ENCODE results near the gene OXT. TPM values are rescaled to one million over a fixed set of nuclear protein-coding genes. Genes with fewer than 3 reads are reported as not detected.
A peak's percentile ranks its signal among the peaks of the same experiment; 100 is the strongest.

OXT gene
- total and polyA plus RNA-seq, 2 of the 13 experiments (the other 11 are each of a cell fraction or from before 2014, with no cell fraction given): not detected

DNA sequence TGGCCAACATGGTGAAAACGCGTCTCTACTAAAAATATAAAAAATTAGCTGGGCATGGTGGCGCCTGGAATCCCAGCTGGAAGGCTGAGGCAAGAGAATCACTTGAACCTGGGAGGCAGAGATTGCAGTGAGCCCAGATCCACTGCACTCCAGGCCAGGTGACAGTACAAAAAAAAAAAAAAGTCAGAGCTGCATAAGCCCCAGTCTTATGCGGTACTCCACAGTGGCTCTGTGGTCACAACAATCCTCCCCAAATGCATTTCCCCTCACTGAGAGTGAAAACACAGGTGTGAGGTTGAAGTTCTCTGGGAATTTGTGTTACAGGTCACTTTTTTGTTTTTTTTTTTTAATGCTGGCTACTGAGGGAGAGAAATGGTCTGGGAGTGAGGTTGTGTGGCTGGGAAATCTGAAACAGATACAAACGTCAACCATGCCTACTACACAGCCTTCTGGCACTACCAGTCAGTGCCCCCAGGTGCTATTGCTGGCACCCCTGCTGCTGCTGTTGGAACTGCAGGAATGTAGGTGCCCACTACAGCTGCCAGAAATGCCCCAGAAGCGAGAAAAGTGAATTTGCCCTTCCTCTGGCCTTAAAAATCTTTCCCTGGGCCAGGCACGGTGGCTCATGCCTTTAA, 19.9 kb upstream of the OXT start:
- Histone ChIP-seq H3K4me1 (ENCODE audit: insufficient read depth, low read length) (peaks cover 42% of the 10 kb centered on the region), H3K79me2 (ENCODE audit: insufficient read depth, low read length) (peaks cover 14% of the 10 kb centered on the region), H3K4me3 (replicated peaks in 1 of 3; ENCODE audit: insufficient read depth in 1 of 3, low read depth in 2 of 3, low read length in 3 of 3) (no peak overlapping the region), H3K9me3 (ENCODE audit: low read length) (no peaks in the 10 kb centered on the region), H3K4me2 (ENCODE audit: low read depth, low read length) (no peak overlapping the region), H2AFZ (ENCODE audit: low read length) (no peak overlapping the region), H3K9ac (ENCODE audit: insufficient read depth, low read depth, low read length) (no peak overlapping the region), H3K27me3 (ENCODE audit: control insufficient read depth in 1 of 2, insufficient read depth in 2 of 2, low read length in 2 of 2) (no peaks in the 10 kb centered on the region; a peak in 1 of 5 replicates), H3K27ac (ENCODE audit: extremely low read length, insufficient read depth, low read length) (peak overlapping the region; percentile 2), H3K36me3 (replicated peaks in 1 of 2; ENCODE audit: control insufficient read depth in 1 of 2, insufficient read depth in 2 of 2, low read length in 2 of 2) (peaks cover 18 to 29% of the 10 kb centered on the region in 2 experiments), H4K20me1 (ENCODE audit: insufficient read depth, low read length) (no peaks in the 10 kb centered on the region)
- POLR2A ChIA-PET: interaction anchor here (1.8 kb wide), 1 partner anchor 32 kb away, joined by 5 read pairs; no protein-coding TSS in a partner anchor
- CTCF ChIA-PET (ENCODE audit: low intra/inter-chr PET ratio, low total read pairs): interaction anchor here (4.7 kb wide), 1 partner anchor 25 kb away, joined by 61 read pairs; no protein-coding TSS in a partner anchor
- FAIRE-seq: no peak
- no TSS peak for BruUV-seq (replicated peaks)
- intact Hi-C loops (cut with micrococcal nuclease; ENCODE audit: unreplicated experiment): loop anchor here (5.0 kb wide), 1 partner anchor 121 kb away; the partner anchor contains the start of gene LZTS3
- in situ Hi-C loops (cut with HindIII; ENCODE audit: extremely low pct_ligation_motif_present, low pct_unique_long_range_greater_than_20kb): loop anchor here (10.0 kb wide), 1 partner anchor 63 kb away; no protein-coding TSS in a partner anchor
- DNase-seq (ENCODE audit: low spot score): no peak
- ATAC-seq: peak; percentile 62
- WGBS (ENCODE audit: low lambda C conversion rate): 69% methylated on average over 7 of the region's 7 CpGs
- no peak for TF ChIP-seq AKAP8 (CRISPR knock-in tag; IDR thresholded peaks at IDR 0.05)
- TF ChIP-seq, protein P1, sequence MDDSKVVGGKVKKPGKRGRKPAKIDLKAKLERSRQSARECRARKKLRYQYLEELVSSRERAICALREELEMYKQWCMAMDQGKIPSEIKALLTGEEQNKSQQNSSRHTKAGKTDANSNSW (CRISPR knock-in tag; IDR thresholded peaks at IDR 0.05; ENCODE audit: borderline replicate concordance): no peak
- TF ChIP-seq PAX8 (CRISPR knock-in tag; IDR thresholded peaks at IDR 0.05; ENCODE audit: borderline replicate concordance): no peak
- TF ChIP-seq, protein P2, sequence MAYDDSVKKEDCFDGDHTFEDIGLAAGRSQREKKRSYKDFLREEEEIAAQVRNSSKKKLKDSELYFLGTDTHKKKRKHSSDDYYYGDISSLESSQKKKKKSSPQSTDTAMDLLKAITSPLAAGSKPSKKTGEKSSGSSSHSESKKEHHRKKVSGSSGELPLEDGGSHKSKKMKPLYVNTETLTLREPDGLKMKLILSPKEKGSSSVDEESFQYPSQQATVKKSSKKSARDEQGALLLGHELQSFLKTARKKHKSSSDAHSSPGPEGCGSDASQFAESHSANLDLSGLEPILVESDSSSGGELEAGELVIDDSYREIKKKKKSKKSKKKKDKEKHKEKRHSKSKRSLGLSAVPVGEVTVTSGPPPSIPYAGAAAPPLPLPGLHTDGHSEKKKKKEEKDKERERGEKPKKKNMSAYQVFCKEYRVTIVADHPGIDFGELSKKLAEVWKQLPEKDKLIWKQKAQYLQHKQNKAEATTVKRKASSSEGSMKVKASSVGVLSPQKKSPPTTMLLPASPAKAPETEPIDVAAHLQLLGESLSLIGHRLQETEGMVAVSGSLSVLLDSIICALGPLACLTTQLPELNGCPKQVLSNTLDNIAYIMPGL (CRISPR knock-in tag; IDR thresholded peaks at IDR 0.05; ENCODE audit: borderline replicate concordance in 1 of 2, low read depth in 1 of 2): 0 out of 4 replicates have a peak, but pooled peaks of 1 of the 2 experiments have one; percentile 20
- TF ChIP-seq ZNF292 (CRISPR knock-in tag; IDR thresholded peaks at IDR 0.05; ENCODE audit: borderline replicate concordance, low read depth): 0 out of 2 replicates have a peak, but pooled peaks have one; percentile 44
- 0 out of 2 replicates have a peak, but pooled peaks have one; percentile 33 for TF ChIP-seq ZNF274 (CRISPR knock-in tag; IDR thresholded peaks at IDR 0.05)
- TF ChIP-seq, protein P3, sequence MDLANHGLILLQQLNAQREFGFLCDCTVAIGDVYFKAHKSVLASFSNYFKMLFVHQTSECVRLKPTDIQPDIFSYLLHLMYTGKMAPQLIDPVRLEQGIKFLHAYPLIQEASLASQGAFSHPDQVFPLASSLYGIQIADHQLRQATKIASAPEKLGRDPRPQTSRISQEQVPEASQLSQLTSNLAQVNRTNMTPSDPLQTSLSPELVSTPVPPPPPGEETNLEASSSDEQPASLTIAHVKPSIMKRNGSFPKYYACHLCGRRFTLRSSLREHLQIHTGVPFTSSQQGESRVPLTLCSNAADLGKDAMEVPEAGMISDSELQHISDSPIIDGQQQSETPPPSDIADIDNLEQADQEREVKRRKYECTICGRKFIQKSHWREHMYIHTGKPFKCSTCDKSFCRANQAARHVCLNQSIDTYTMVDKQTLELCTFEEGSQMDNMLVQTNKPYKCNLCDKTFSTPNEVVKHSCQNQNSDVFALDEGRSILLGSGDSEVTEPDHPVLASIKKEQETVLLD (CRISPR knock-in tag; IDR thresholded peaks at IDR 0.05; ENCODE audit: low read depth): no peak
- TF ChIP-seq ZNF362 (CRISPR knock-in tag; IDR thresholded peaks at IDR 0.05; ENCODE audit: borderline replicate concordance): peak; percentile 73
- no peak; the same call in 1 of the 2 replicates for TF ChIP-seq KDM5B (CRISPR knock-in tag; IDR thresholded peaks at IDR 0.05; ENCODE audit: borderline replicate concordance)
- peak; percentile 39; the same call in 1 of the 2 replicates for TF ChIP-seq NR2F6 (IDR thresholded peaks at IDR 0.05)
- no peak for TF ChIP-seq NR2F6 (CRISPR knock-in tag; IDR thresholded peaks at IDR 0.05)
- TF ChIP-seq IRF2 (CRISPR knock-in tag; IDR thresholded peaks at IDR 0.05): no peak
- TF ChIP-seq PRMT3 (CRISPR knock-in tag; IDR thresholded peaks at IDR 0.05; ENCODE audit: borderline replicate concordance, low read depth): no peak
- no peak for TF ChIP-seq ZMYM3 (CRISPR knock-in tag; IDR thresholded peaks at IDR 0.05)
- TF ChIP-seq KDM2A (CRISPR knock-in tag; IDR thresholded peaks at IDR 0.05; ENCODE audit: borderline replicate concordance, low read depth): 0 out of 2 replicates have a peak, but pooled peaks have one; percentile 13
- TF ChIP-seq, protein P4, sequence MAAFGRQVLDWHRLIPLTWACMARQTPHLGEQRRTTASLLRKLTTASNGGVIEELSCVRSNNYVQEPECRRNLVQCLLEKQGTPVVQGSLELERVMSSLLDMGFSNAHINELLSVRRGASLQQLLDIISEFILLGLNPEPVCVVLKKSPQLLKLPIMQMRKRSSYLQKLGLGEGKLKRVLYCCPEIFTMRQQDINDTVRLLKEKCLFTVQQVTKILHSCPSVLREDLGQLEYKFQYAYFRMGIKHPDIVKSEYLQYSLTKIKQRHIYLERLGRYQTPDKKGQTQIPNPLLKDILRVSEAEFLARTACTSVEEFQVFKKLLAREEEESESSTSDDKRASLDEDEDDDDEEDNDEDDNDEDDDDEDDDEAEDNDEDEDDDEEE (CRISPR knock-in tag; IDR thresholded peaks at IDR 0.05): 0 out of 2 replicates have a peak, but pooled peaks have one; percentile 52
- no peak for TF ChIP-seq ZBTB38 (CRISPR knock-in tag; IDR thresholded peaks at IDR 0.05)
- no peak for TF ChIP-seq ZNF350 (CRISPR knock-in tag; IDR thresholded peaks at IDR 0.05; ENCODE audit: borderline replicate concordance, low read depth)
